HG03039 (cell line): ENCODE data around the gene ADD2.
"Not testable (repeated sequence)": the region's sequence is repeated elsewhere in the genome, so short reads cannot be mapped to it uniquely, and the experiment has no call there.

Experiments used
- ATAC-seq: cut with Tn5 transposase; IDR thresholded peaks from one replicate; pipeline ENCODE4 v1.9.1; 2021; ENCODE audit warnings: mild to moderate bottlenecking, moderate library complexity; ENCODE audit not compliant: unreplicated experiment

ADD2 gene

GRCh38 chr2:70767699-70768589 lies at the start of gene ADD2:
TSS of gene ADD2 (minus strand) at chr2:70768200. CDS start at chr2:70706408, 61,792 bp downstream.
- no peak for ATAC-seq

GRCh38 chr2:70817284-70817954 lies 49.4 kb upstream of the ADD2 start:
- ATAC-seq = no peak

GRCh38 chr2:70816726-70817125 lies 48.7 kb upstream of the ADD2 start:
- no peak for ATAC-seq

- no peak for ATAC-seq
Observed at GRCh38 chr2:70808983-70809958, 41.3 kb upstream of the ADD2 start.

- no peak for ATAC-seq
Observed at GRCh38 chr2:70807828-70808118, 39.8 kb upstream of the ADD2 start.

GRCh38 chr2:70807102-70807827 lies 39.3 kb upstream of the ADD2 start:
- ATAC-seq = no peak

GRCh38 chr2:70806620-70807019 lies 38.6 kb upstream of the ADD2 start:
- ATAC-seq = no peak

GRCh38 chr2:70806013-70806412 lies 38.0 kb upstream of the ADD2 start:
- ATAC-seq = no peak

GRCh38 chr2:70801607-70802263 lies 33.7 kb upstream of the ADD2 start:
- ATAC-seq = no peak

GRCh38 chr2:70799706-70800105 lies 31.7 kb upstream of the ADD2 start:
- ATAC-seq = no peak

GRCh38 chr2:70797996-70798395 lies 30.0 kb upstream of the ADD2 start:
- not testable (repeated sequence) for ATAC-seq

GRCh38 chr2:70797506-70797905 lies 29.5 kb upstream of the ADD2 start:
- no peak for ATAC-seq

GRCh38 chr2:70796262-70796661 lies 28.3 kb upstream of the ADD2 start:
- ATAC-seq = no peak

- no peak for ATAC-seq
Observed at GRCh38 chr2:70795164-70795995, 27.4 kb upstream of the ADD2 start.

- no peak for ATAC-seq
Observed at GRCh38 chr2:70793450-70793849, 25.4 kb upstream of the ADD2 start.

GRCh38 chr2:70790136-70790828 lies 22.3 kb upstream of the ADD2 start, which contains the start of gene FIGLA:
TSS of gene FIGLA (minus strand) at chr2:70790643. CDS start at chr2:70790638, 5 bp downstream.
- no peak for ATAC-seq

GRCh38 chr2:70789304-70790135 lies 21.5 kb upstream of the ADD2 start:
- no peak for ATAC-seq
